ENCODE results near the gene STAC3.

The STAC3 gene

GRCh38 chr12:57234571-57235016 is 16.4 kb downstream of the STAC3 start:
- peaks cover 17% of the 10 kb centered on the region for H3K4me1 ChIP-seq (ENCODE audit: control insufficient read depth, insufficient read depth, low read length)
- peaks cover 56% of the 10 kb centered on the region for H3K27me3 ChIP-seq (ENCODE audit: control insufficient read depth, insufficient read depth, low read length)
- H3K36me3 ChIP-seq (ENCODE audit: control insufficient read depth, insufficient read depth, low read length) = peaks cover 41% of the 10 kb centered on the region
- H3K27ac ChIP-seq (ENCODE audit: low read depth, low read length) = no peak overlapping the region
- H3K4me3 ChIP-seq (ENCODE audit: low read depth, low read length) = no peak overlapping the region
- H3K9ac ChIP-seq (ENCODE audit: low read depth, low read length) = no peak overlapping the region
- H3K9me3 ChIP-seq (ENCODE audit: control insufficient read depth, insufficient read depth, low read length) = no peaks in the 10 kb centered on the region

- Histone ChIP-seq H3K9ac (ENCODE audit: low read depth, low read length) (no peak overlapping the region), H3K4me3 (ENCODE audit: low read depth, low read length) (no peak overlapping the region), H3K4me1 (ENCODE audit: control insufficient read depth, insufficient read depth, low read length) (peaks cover 19% of the 10 kb centered on the region), H3K27me3 (ENCODE audit: control insufficient read depth, insufficient read depth, low read length) (peaks cover 52% of the 10 kb centered on the region), H3K9me3 (ENCODE audit: control insufficient read depth, insufficient read depth, low read length) (no peaks in the 10 kb centered on the region), H3K36me3 (ENCODE audit: control insufficient read depth, insufficient read depth, low read length) (peaks cover 41% of the 10 kb centered on the region), H3K27ac (ENCODE audit: low read depth, low read length) (no peak overlapping the region)
Measured at GRCh38 chr12:57234233-57234570, 16.8 kb downstream of the STAC3 start.

GRCh38 chr12:57233357-57234232 is 17.4 kb downstream of the STAC3 start:
- H3K4me3 ChIP-seq (ENCODE audit: low read depth, low read length) = no peak overlapping the region
- peaks cover 52% of the 10 kb centered on the region for H3K27me3 ChIP-seq (ENCODE audit: control insufficient read depth, insufficient read depth, low read length)
- H3K4me1 ChIP-seq (ENCODE audit: control insufficient read depth, insufficient read depth, low read length) = peaks cover 23% of the 10 kb centered on the region
- no peaks in the 10 kb centered on the region for H3K9me3 ChIP-seq (ENCODE audit: control insufficient read depth, insufficient read depth, low read length)
- H3K36me3 ChIP-seq (ENCODE audit: control insufficient read depth, insufficient read depth, low read length) = peaks cover 41% of the 10 kb centered on the region
- H3K9ac ChIP-seq (ENCODE audit: low read depth, low read length) = no peak overlapping the region
- H3K27ac ChIP-seq (ENCODE audit: low read depth, low read length) = no peak overlapping the region

GRCh38 chr12:57232156-57232756 is 18.7 kb downstream of the STAC3 start:
- Histone ChIP-seq H3K9ac (ENCODE audit: low read depth, low read length) (no peak overlapping the region), H3K36me3 (ENCODE audit: control insufficient read depth, insufficient read depth, low read length) (peaks cover 41% of the 10 kb centered on the region), H3K27me3 (ENCODE audit: control insufficient read depth, insufficient read depth, low read length) (peaks cover 52% of the 10 kb centered on the region), H3K4me1 (ENCODE audit: control insufficient read depth, insufficient read depth, low read length) (peaks cover 25% of the 10 kb centered on the region), H3K9me3 (ENCODE audit: control insufficient read depth, insufficient read depth, low read length) (no peaks in the 10 kb centered on the region), H3K27ac (ENCODE audit: low read depth, low read length) (no peak overlapping the region), H3K4me3 (ENCODE audit: low read depth, low read length) (no peak overlapping the region)

GRCh38 chr12:57231276-57232021 is 19.5 kb downstream of the STAC3 start:
- Histone ChIP-seq H3K27ac (ENCODE audit: low read depth, low read length) (no peak overlapping the region), H3K9ac (ENCODE audit: low read depth, low read length) (no peak overlapping the region), H3K4me3 (ENCODE audit: low read depth, low read length) (peak overlapping the region; percentile 76; the same call in 1 of the 2 replicates), H3K36me3 (ENCODE audit: control insufficient read depth, insufficient read depth, low read length) (peaks cover 41% of the 10 kb centered on the region), H3K9me3 (ENCODE audit: control insufficient read depth, insufficient read depth, low read length) (no peaks in the 10 kb centered on the region), H3K4me1 (ENCODE audit: control insufficient read depth, insufficient read depth, low read length) (peaks cover 28% of the 10 kb centered on the region), H3K27me3 (ENCODE audit: control insufficient read depth, insufficient read depth, low read length) (peaks cover 52% of the 10 kb centered on the region)

GRCh38 chr12:57230381-57231155 is 20.4 kb downstream of the STAC3 start:
- Histone ChIP-seq H3K4me1 (ENCODE audit: control insufficient read depth, insufficient read depth, low read length) (peaks cover 30% of the 10 kb centered on the region), H3K27me3 (ENCODE audit: control insufficient read depth, insufficient read depth, low read length) (peaks cover 52% of the 10 kb centered on the region), H3K4me3 (ENCODE audit: low read depth, low read length) (peak overlapping the region; percentile 76), H3K9me3 (ENCODE audit: control insufficient read depth, insufficient read depth, low read length) (no peaks in the 10 kb centered on the region), H3K9ac (ENCODE audit: low read depth, low read length) (peak overlapping the region; percentile 92), H3K36me3 (ENCODE audit: control insufficient read depth, insufficient read depth, low read length) (peaks cover 41% of the 10 kb centered on the region), H3K27ac (ENCODE audit: low read depth, low read length) (peak overlapping the region; percentile 95)

GRCh38 chr12:57229634-57230380 is 21.2 kb downstream of the STAC3 start, which contains the start of gene SHMT2:
SHMT2 (plus strand) TSS chr12:57229711; CDS start chr12:57229779, 68 bp downstream.
- Histone ChIP-seq H3K4me1 (ENCODE audit: control insufficient read depth, insufficient read depth, low read length) (peaks cover 23% of the 10 kb centered on the region), H3K4me3 (ENCODE audit: low read depth, low read length) (peak within 1 kb of the TSS; percentile 76), H3K9ac (ENCODE audit: low read depth, low read length) (peak within 1 kb of the TSS; percentile 92), H3K36me3 (ENCODE audit: control insufficient read depth, insufficient read depth, low read length) (peaks cover 41% of the 10 kb centered on the region), H3K27me3 (ENCODE audit: control insufficient read depth, insufficient read depth, low read length) (peaks cover 52% of the 10 kb centered on the region), H3K27ac (ENCODE audit: low read depth, low read length) (peak within 1 kb of the TSS; percentile 95), H3K9me3 (ENCODE audit: control insufficient read depth, insufficient read depth, low read length) (no peaks in the 10 kb centered on the region)

- no peaks in the 10 kb centered on the region for H3K9me3 ChIP-seq (ENCODE audit: control insufficient read depth, insufficient read depth, low read length)
- no peak overlapping the region for H3K9ac ChIP-seq (ENCODE audit: low read depth, low read length)
- H3K27me3 ChIP-seq (ENCODE audit: control insufficient read depth, insufficient read depth, low read length) = peaks cover 53% of the 10 kb centered on the region
- H3K4me3 ChIP-seq (ENCODE audit: low read depth, low read length) = peak overlapping the region; percentile 76
- peak overlapping the region; percentile 95 for H3K27ac ChIP-seq (ENCODE audit: low read depth, low read length)
- H3K4me1 ChIP-seq (ENCODE audit: control insufficient read depth, insufficient read depth, low read length) = peaks cover 23% of the 10 kb centered on the region
- H3K36me3 ChIP-seq (ENCODE audit: control insufficient read depth, insufficient read depth, low read length) = peaks cover 35% of the 10 kb centered on the region
Measured at GRCh38 chr12:57229046-57229633, 21.8 kb downstream of the STAC3 start.

- H3K9ac ChIP-seq (ENCODE audit: low read depth, low read length) = no peak overlapping the region
- H3K9me3 ChIP-seq (ENCODE audit: control insufficient read depth, insufficient read depth, low read length) = no peaks in the 10 kb centered on the region
- H3K27ac ChIP-seq (ENCODE audit: low read depth, low read length) = no peak overlapping the region
- H3K4me1 ChIP-seq (ENCODE audit: control insufficient read depth, insufficient read depth, low read length) = peaks cover 23% of the 10 kb centered on the region
- H3K36me3 ChIP-seq (ENCODE audit: control insufficient read depth, insufficient read depth, low read length) = peaks cover 19% of the 10 kb centered on the region
- peaks cover 67% of the 10 kb centered on the region for H3K27me3 ChIP-seq (ENCODE audit: control insufficient read depth, insufficient read depth, low read length)
- peak overlapping the region; percentile 46 for H3K4me3 ChIP-seq (ENCODE audit: low read depth, low read length)
Measured at GRCh38 chr12:57227315-57228115, 23.5 kb downstream of the STAC3 start.
